ENCODE results near the gene GALNT17.

DNA sequence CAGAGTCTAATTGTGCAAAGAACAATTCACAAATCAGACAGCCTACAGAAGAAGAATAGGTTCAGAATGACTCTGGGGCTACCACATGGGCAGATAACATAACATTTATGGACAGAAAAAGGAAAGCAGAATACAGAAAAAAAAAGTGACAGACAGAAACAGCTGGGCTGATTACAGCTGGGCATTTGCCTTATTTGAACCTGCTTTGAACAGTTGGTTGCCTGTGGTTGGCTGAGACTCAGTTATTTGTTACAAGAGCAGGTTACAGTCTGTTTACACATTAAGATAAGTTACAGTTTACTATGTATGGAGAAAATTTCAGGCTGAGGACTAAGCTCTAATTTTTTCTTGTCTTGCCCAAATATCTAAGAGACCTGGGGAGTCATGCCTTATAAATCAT lies 327.2 kb downstream of the GALNT17 start:
- TF ChIP-seq EP300 (IDR thresholded peaks at IDR 0.05): no peak
- TF ChIP-seq, protein P1, sequence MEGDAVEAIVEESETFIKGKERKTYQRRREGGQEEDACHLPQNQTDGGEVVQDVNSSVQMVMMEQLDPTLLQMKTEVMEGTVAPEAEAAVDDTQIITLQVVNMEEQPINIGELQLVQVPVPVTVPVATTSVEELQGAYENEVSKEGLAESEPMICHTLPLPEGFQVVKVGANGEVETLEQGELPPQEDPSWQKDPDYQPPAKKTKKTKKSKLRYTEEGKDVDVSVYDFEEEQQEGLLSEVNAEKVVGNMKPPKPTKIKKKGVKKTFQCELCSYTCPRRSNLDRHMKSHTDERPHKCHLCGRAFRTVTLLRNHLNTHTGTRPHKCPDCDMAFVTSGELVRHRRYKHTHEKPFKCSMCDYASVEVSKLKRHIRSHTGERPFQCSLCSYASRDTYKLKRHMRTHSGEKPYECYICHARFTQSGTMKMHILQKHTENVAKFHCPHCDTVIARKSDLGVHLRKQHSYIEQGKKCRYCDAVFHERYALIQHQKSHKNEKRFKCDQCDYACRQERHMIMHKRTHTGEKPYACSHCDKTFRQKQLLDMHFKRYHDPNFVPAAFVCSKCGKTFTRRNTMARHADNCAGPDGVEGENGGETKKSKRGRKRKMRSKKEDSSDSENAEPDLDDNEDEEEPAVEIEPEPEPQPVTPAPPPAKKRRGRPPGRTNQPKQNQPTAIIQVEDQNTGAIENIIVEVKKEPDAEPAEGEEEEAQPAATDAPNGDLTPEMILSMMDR (IDR thresholded peaks at IDR 0.05): no peak
- no peak for TF ChIP-seq POLR2AphosphoS5 (IDR thresholded peaks at IDR 0.05)

Data from upper lobe of left lung (tissue), 4 donors.